TTC549 (cell line): Measurements from ENCODE around the gene KBTBD3.
A peak's percentile ranks its signal among the peaks of the same experiment; 100 is the strongest.
"Not testable (repeated sequence)": the region's sequence is repeated elsewhere in the genome, so short reads cannot be mapped to it uniquely, and the experiment has no call there.

Experiments used
- FAIRE-seq: peaks from 2 replicates; lab custom pipeline; 2012; peaks lifted over from hg19 to GRCh38; lab: Jason Lieb, UNC

KBTBD3 gene

GRCh38 chr11:106061954-106062949 lies 14.9 kb downstream of the KBTBD3 start:
- no peak for FAIRE-seq

GRCh38 chr11:106061249-106061784 lies 15.8 kb downstream of the KBTBD3 start:
- no peak for FAIRE-seq

GRCh38 chr11:106059617-106060016 lies 17.5 kb downstream of the KBTBD3 start:
- FAIRE-seq = no peak

- not testable (repeated sequence) for FAIRE-seq
Measured at GRCh38 chr11:106058377-106058776, 18.8 kb downstream of the KBTBD3 start.

GRCh38 chr11:106051103-106051502 lies 26.0 kb downstream of the KBTBD3 start:
- no peak for FAIRE-seq

- FAIRE-seq = no peak
Measured at GRCh38 chr11:106049727-106050476, 27.2 kb downstream of the KBTBD3 start.

GRCh38 chr11:106047631-106048030 lies 29.5 kb downstream of the KBTBD3 start:
- FAIRE-seq = no peak

GRCh38 chr11:106043540-106043939 lies 33.6 kb downstream of the KBTBD3 start:
- FAIRE-seq = no peak

GRCh38 chr11:106032861-106033260 lies 44.3 kb downstream of the KBTBD3 start:
- FAIRE-seq = no peak

GRCh38 chr11:106031936-106032335 lies 45.2 kb downstream of the KBTBD3 start:
- no peak for FAIRE-seq

- FAIRE-seq = no peak
Measured at GRCh38 chr11:106031202-106031810, 45.8 kb downstream of the KBTBD3 start.

GRCh38 chr11:106030609-106031008 lies 46.5 kb downstream of the KBTBD3 start:
- FAIRE-seq = no peak

GRCh38 chr11:106022795-106023275 lies 54.3 kb downstream of the KBTBD3 start:
- FAIRE-seq = no peak

- FAIRE-seq = peak; percentile 96
Measured at GRCh38 chr11:106021967-106022794, 55.0 kb downstream of the KBTBD3 start, which contains the start of gene MSANTD4. Gene MSANTD4 (minus strand): TSS chr11:106022240. CDS start chr11:106010917, 11,323 bp downstream.

GRCh38 chr11:106021181-106021966 lies 55.8 kb downstream of the KBTBD3 start:
- FAIRE-seq = no peak

GRCh38 chr11:106017093-106017492 lies 60.1 kb downstream of the KBTBD3 start:
- no peak for FAIRE-seq

GRCh38 chr11:106015066-106015465 lies 62.1 kb downstream of the KBTBD3 start:
- no peak for FAIRE-seq

GRCh38 chr11:106014620-106015019 lies 62.5 kb downstream of the KBTBD3 start:
- no peak for FAIRE-seq

GRCh38 chr11:106014035-106014434 lies 63.1 kb downstream of the KBTBD3 start:
- no peak for FAIRE-seq

- FAIRE-seq = no peak
Measured at GRCh38 chr11:106012744-106013143, 64.4 kb downstream of the KBTBD3 start.
